Cortex of kidney (tissue), 1 donor: ENCODE data around the gene ABHD2.
"Not testable (repeated sequence)": the region's sequence is repeated elsewhere in the genome, so short reads cannot be mapped to it uniquely, and the experiment has no call there.

ENCODE experiments used
- DNase-seq: peaks from one replicate; lab custom pipeline; 2025; lab: John Stamatoyannopoulos, UW

Gene ABHD2

DNA sequence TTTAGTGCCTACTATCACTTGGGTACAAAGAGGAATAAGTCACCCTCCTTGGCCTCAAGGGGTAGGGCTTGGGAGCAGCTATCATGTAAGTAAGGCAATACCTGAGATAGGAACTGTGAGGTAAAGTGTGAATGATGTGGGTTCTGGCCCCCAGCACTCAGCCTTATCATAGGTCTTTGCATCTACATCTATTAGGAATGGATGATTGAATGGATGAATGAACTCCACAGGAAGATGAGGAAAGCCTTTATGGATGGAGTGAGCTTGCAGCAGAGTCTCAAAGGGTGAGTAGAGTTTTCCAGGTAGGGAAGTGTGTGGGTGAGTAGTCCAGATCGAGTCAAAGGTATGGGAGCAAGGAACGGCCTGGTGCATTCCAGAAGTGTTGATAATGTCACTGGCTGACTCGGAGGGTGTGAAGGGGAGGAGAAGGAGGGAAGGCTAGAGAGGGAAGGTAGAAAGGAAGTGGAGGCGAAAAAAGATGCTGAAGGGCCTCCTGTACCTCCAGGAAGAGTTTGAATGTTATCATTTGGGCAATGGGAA is 13.1 kb upstream of the ABHD2 start:
- no peak for DNase-seq

DNA sequence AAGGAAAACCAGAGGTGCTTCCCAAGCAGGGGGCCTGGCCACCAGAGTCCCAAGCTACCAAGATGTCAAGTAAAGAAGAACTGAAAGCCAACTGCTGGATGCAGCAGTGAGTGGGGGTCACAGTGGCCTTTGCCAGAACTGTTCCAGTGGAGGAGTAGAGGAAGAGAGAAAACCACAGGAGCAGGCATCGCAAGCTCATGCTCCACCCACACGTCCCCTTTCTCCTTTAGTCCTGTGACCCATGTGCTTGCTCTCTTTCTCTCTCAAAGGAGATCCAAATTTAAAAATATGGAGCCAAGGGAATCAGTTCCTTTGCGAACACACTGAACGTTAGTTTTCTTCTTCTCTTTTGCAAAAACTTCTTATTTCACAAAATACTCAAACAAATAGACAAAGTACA is 12.4 kb upstream of the ABHD2 start:
- no peak for DNase-seq

DNA sequence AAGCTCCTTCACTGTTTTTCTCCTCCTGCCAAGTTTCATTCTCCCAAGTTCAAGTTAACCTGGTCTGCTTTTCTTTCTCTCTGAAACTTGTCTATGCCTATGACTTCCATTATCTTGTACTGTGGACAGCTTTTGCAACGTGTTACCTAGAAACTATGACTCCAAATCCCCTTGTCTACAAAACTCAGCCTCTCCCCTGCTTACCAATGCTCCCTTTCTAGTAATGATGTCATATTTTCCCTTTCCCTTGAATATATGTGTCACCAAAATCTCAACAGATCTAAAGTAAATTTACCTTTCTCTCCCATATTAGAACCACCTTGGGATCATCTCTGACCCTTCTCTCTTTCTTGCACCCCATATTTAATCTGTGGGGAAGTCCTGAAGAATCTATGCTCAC is 10.5 kb upstream of the ABHD2 start:
- DNase-seq: no peak

DNA sequence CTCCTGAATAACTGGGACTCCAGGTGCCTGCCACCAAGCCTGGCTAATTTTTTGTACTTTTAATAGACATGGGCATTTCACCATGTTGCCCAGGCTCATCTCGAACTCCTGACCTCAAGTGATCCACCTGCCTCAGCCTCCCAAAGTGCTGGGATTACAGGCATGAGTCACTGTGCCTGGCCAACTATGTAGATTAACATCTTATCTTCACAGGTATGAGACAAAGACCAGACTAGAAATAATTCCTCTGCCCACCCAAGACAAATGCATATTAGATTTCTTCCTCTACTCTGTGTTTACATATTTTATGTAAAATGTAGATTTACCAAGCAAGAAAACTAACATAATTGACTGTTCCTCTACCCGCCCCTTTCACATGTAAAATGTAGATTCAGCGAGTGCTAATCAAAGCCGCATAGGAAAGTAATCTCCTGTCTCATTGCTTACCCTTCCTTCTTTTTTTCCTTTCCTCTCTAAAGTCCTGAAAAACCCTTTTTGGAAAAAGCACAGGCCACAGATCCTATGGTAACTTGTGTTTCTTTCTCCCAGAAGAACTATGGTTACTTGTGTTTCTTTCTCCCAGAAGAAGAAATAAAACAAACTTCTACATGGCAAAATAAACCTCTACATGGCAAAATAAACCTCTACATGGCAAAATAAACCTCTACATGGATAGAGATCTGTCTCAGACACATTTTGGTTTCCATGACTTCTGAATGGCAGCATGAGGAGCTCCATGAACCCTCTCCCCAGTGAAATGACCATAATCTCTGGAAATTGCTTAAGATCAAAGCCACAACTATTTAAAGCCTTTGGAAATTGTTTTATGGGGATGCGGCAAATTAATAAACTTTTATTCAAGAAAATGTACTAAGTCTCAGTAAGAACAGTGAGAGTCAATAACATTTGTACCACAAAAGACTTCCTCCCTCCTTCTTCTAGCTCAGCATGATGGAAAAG is 9.1 kb upstream of the ABHD2 start:
- DNase-seq: no peak

DNA sequence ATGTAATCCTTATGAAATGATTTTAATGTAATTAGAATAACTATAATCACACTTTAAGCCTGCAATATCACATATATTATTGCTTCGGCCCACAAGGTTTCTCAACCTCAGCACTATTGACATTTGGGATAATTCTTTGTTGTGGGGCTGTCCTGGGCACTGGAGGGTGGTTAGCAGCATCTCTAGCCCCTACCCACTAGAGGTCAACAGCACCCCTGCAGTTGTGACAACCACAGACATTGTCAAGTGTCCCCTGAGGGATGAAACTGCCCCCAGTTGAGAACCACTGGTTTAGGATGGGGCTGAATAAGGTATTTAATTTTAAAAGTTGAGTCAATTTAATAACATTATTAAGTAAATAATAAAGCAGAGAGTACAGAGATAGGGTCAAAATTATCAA is 6.4 kb upstream of the ABHD2 start:
- DNase-seq: no peak

DNA sequence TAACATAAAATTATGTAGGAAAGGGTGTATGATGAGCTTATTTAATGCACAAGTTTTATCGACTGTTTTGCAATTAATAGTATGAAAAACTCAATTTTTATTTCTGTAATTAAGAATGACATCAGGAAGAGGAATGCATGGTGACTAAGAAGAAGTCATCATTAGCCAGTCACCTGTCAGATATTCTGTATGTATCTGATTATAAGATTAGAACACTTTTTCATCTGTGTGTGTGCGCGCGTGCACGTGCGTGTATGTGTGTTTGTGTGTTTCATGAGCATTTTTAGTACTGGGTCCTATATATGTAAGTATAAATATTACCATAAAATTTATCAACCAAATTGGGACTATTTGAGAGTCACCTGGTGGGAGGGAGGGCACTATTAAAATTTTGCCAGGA is 5.0 kb upstream of the ABHD2 start:
- DNase-seq: no peak

DNA sequence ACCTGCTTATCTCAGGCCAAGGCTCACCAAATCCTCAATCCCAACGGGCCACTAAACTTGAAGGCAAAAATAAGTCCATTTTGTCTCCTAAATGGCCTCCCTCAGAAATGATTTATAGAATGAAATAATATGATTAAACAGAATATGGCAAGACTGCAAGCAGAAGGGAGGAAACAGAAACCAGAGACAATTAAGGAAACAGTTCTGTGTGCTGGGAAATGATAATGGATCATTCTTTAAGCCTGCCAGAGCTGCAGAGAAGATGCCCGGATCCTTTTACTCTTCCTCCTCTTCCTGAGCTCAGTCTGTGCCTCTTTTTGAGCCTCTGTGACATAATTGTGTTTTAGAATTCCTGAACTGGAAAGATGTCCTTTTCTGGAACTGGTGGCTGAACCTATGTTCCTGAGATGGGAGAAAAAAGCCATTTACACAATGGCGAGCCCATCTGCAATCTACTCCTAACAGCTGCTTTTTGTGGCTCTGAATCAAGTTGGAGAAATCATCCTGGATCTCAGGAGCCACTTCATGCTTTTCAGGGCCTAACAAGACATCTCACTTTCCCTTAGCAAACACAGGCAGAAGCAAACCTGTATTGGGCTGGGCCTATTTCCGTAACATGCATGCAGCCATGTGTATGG is 2.8 kb upstream of the ABHD2 start:
- no peak for DNase-seq

DNA sequence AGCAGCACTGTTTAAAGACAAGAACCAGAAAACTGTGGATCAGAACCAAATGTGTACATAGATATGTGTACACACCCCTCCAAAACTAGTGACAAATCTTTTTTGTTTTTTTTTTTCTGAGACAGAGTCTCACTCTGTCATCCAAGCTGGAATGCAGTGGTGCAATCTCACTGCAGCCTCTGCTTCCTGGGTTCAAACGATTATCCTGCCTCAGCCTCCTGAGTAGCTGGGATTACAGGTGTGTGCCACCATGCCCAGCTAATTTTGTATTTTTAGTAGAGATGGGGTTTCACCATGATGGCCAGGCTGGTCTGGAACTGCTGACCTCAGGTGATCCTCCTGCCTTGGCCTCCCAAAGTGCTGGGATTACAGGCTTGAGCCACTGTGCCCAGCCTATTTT is 2.3 kb upstream of the ABHD2 start:
- DNase-seq: not testable (repeated sequence)

DNA sequence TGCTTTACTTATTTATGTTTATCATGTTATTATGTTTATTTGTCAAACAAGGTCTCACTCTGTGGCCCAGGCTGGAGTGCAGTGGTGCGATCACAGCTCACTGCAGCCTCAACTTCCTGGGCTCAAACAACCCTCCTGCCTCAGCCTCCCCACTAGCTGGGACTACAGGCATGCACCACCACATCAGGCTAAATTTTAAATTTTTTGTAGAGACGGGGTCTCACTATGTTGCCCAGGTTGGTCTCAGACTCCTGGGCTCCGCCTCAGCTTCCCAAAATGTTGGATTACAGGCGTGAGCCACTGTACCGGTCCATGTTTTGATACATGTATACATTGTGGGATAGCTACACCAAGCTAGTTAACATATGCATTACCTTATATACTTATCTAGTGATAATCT is 1.9 kb upstream of the ABHD2 start:
- DNase-seq: not testable (repeated sequence)

DNA sequence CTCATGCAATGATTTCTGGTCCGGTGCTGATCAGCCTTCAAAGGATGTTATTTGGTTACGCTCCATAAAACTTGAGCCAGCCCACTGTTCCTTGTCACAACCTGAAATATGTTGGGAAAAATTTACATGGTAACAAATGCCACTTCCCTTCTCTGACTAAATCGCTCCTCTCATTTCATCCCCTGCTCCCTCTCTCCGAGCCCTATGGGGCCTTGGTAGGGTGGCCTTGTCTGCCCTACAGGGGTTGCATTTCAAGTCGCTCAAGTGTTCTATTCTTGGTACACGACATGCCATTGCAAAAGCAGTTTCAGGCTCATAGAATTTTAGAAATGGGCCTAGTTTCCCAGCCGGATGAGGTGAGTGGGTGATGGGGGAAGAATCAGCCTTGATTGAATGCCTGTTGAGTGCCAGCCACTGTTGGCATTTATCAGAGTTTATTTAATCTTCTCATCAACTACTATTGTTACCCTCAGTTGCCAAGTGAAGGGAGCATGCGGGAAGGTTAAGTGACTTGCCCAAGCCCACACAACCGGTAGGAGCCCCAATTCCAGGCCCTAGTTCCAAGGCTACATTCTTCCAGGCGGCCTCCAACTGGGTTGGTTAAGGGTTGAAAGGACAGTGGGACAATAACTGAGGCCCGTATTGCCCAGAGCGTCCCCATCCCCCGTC is 961 bp upstream of the ABHD2 start:
- DNase-seq: no peak

DNA sequence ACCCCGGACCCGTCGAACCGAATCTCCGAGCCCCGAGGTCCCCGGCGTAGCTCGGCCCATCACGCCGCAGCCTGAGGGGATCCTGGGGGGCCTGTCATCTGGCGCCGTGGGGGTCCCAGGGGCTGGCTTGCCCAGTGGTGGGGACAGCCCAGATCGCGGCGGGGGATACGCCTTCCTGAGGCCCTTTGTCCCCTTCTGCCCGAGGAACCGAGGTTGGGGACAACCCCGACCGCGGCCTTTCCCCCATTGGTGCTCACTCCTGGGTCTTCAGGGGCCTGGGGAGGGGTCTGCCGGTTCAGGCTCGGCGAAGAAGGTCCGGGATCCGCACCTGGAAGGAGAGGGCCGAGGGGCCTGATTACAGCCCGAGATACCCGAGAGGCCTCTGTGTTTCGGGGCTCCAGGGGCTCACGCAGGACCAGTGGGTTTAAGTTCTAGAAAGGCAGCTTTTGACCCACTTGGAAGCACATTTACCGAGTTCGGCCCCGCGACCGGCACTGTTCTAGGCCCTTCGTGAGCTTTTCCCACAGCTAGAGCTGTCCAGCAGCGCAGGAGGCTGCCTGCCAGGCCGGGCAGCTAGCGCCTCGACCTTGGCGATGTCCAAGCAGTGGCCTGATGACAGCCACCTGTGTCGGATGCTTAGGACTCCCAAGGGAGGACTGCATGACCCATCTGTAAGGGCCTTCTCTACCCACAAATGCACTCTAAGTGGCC is 504 bp downstream of the ABHD2 start:
- DNase-seq: no peak

DNA sequence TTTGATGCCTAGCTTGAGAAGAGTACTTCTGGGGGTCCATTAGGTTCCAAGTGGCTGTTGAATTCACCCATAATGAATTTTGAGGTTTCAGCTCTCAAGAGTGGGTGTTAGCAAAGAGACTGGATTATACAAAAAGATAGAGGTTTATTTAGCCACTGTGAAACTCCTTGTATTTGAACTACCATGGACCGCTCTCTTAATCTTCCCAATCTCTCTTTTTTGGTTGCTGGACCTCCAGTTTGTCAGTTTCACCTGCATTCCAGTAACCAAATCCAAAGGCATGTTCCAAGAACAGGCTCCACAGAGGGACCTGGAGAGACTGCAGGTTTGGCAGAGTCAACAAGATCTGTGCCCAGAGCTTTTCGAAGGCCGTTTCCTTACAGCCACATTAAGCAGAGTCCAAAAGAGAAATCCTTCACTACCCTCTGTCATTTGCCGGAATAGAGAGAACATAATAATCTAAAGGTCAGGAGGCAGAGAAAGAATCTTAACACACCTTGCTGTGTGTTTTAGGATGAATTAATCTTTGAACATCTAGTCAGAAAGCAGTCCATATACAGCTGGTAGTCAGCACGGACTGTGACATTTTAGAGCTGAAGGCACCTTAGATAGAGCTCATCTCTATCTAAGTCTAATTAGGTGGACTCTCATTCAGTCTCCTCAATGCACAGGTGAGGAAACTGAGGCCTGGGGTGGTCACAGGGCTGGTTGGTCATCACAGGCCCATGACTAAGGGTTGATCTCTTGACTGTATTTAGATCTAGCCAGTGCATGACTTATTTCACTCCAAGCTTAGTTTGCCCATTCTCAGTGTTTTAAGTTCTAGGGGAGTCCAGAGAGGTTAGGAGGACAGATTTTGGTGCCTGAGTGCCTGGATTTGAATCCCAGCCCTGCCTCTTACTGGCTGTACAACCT is 1.3 kb downstream of the ABHD2 start:
- DNase-seq: no peak

DNA sequence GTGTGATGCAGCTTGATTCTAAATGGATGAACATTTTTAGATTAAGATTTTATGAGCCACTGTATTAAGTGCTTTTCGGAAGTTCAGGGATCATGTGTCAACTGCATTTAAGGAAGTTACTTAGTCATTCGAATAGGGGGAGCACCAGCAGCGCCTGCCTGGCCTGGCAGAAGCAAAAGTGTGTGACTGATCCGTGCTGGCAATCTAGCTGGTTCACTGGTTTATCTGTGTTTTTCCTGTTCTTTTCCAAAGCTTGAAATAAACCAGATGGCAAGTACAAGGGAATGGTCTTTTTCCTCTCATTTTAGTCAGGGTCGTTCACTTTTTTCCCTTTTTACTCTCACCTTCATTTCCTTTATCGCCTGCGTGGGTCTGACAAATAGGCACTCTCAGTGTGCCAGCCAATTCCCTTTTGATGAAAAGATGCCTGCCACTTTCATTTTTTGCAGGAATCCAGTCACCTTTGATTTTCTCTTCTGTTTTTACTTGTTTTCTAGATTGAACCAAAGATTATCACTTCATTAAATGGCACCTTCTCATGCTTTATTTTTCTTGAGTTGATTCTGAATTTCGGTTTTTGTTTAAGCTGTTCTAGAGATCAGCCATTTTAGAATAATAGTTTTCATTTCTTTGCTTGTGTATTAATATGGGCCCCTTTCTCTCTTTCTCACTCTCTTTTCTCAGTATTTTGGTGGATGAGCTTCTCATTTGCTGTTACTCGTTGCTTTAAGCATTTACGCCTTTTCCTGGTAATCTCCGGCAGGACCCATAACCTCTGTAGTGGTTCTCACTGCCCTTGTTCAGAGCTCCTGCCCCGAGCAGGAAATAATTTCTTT is 2.8 kb downstream of the ABHD2 start:
- DNase-seq: no peak

DNA sequence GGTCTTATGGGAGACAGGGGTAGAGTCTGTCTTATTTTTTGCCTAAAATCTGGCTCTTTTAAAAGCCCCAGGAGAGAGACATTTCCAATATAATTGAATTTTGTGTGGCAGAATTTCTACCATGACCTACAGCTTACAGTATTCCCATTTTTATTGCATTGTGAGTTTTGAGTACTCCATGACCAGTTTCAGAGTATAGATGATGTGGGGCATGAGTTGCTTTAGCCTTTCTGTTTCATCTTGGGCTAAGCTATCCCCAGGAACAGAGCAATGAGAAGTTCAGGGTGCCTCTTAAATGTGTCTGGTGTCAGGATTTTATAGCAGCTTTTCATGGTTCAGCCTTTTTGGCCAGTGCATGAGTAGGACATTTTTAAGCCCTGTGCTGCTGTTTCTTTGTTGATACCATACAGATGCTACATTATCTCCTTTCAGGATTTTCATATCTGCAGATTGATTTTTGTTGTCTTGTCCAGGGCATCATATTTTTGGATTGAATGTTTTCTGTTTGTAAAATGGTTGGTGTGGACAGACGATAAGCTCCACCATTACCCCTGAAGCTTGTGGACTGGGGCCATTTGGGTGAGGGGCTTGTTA is 3.5 kb downstream of the ABHD2 start:
- DNase-seq: no peak

DNA sequence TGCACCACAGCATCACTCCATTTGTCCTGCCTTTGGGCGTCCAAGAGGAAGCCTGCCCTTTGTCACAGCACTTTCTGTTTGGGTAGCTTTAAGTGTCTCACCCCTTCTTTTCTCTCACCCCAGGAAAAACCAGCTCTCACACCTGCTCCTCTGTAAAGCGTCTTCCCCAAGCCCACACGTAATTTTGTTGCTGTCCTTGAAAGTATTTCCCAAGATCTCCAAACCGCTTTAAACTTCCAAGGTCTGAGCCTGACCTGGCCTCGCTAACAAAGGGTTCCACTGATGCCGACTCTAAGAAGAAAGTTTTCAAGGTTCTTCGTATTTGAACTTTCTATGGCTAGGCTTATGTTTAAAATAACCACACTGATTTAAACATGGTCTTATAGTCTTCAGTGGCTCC is 5.3 kb downstream of the ABHD2 start:
- no peak for DNase-seq

DNA sequence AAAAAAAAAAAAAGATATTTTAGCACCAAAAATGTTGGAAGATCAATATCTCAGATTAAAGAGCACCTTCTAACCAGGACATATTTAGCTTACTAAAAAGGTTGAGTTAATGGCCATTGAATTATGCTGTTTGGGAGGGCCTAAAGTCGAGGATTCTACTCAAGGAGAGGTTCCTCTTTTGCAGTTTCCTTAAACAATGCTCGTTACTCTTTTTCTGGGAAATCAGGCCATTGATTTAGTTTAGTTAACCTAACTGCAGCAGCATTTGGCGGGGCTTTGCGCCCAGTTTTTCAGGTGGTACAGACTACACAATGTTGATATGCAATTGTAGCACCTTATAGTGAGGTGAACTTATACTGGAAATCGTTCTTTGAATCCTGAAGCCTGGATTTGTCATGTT is 6.8 kb downstream of the ABHD2 start:
- no peak for DNase-seq

DNA sequence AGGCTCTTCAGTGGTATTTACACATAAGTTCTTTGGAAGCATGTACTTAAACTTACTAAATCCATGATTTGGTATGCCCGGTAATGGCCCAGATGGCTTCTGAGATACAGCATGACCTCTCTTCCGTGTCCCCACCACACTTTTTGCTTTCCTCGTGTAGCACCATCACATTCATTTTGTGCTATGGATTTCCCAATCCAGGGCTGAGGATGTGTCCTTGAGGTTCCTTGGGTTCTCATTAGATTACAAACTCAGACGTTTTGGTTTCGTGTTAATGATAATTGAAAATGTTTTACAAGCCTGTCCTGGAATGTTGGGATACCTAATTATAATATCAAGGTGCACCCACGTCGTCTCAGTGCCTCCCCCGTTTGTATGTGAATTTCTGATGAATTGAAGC is 7.3 kb downstream of the ABHD2 start:
- no peak for DNase-seq

DNA sequence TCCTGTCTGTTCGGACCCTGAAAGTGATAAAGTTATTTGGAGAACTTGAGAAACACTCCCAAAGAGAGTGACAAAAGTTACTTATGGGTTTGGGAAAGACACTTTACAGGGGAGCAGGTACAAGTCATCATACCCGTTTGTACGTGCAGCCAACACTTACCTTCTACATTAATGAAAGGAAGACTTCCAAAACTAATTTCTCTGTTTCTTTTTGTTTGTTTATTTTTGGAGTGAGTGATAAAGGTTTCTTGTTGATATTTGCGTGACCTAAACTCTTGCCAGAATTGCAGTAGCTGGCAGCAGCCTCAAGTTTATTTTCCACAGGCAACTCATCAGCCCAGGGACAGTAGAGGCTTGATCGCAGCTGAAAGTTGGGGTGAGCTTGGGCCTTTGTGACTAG is 8.4 kb downstream of the ABHD2 start:
- no peak for DNase-seq

DNA sequence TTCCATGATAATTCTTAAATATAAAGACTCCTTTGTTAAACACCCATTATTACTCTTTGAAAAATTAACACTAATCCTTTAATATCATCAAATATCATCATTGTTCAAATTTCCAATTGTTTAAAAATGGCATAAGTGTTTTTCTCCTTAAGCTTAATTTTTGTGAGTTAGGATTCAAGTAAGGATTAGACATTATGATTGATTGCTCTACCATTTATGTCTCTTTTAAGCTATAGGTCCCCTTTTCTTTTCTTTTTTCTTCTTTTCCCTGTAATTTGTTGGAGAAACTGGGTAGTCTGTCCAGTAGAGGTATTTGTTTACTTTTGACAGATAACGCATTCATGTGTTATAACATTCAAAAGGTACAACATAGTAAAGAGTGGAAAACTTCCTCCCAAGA is 9.1 kb downstream of the ABHD2 start:
- no peak for DNase-seq

DNA sequence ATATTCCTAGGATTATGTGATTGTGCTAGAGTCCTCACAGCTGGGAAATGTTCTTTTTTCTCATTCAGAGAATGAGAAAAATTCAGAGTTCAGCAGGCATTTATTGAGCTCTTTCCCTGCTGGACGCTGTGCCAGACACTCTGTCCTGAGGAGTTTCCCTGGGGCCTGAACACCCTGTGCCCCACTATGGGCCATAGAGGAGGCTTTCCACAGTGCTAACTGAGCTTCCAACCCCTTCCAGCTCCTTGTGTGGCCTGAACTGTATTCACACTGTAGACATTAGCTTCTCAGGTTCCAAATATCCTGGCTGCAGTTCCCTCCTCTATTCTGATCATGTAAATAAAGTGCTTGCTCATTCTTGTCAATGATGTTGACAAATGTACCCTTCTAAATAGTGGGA is 10.0 kb downstream of the ABHD2 start:
- DNase-seq: no peak
